Fibroblast of villous mesenchyme (primary cell): Measurements from ENCODE around the gene GPHN. TPM values are rescaled to one million over a fixed set of nuclear protein-coding genes. Genes with fewer than 3 reads are reported as not detected.
A peak's percentile ranks its signal among the peaks of the same experiment; 100 is the strongest.

Experiments
- DNase-seq: peaks from one replicate; pipeline ENCODE4 v3.0.0-alpha.2; 2010; ENCODE audit warnings: low read depth
- H3K4me3 ChIP-seq: 2 replicates; pipeline ENCODE4 v1.5.1; 2011; ENCODE audit warnings: low read depth, mild to moderate bottlenecking, low read length
- CTCF ChIP-seq: IDR thresholded peaks from 2 replicates; pipeline ENCODE4 v1.5.1; 2012; ENCODE audit warnings: low read depth, mild to moderate bottlenecking, low read length; ENCODE audit not compliant: insufficient read depth
- total RNA-seq: library from RNA; depleted of rRNA; stranded (reverse); fragments of >200 nt; gene quantifications from 2 replicates; pipeline ENCODE4 v1.2.3, GENCODE V29; 2012

Gene GPHN
- total RNA-seq, 1 donor = 9.1 TPM

DNA sequence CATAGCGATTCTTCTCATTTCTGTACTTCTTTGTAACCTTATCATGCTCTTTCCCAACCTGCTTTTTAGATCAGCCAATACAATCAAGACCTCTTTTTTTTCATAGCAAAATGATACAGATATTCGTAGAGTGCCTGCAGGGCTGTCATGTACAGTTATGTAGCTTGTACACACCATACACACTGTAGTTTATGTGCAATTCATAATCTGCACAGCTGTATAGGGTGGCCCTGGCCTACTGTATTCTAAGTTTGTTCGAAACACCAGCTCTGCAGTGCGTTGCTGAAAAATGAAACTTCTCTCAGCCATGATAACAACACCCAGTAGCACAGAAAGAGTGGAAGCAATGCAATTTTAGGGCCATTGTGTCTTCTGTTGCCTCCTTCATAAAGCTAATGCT lies 717.6 kb downstream of the GPHN start:
- no peak for TF ChIP-seq CTCF
- no peak overlapping the region for H3K4me3 ChIP-seq
- no peak for DNase-seq

DNA sequence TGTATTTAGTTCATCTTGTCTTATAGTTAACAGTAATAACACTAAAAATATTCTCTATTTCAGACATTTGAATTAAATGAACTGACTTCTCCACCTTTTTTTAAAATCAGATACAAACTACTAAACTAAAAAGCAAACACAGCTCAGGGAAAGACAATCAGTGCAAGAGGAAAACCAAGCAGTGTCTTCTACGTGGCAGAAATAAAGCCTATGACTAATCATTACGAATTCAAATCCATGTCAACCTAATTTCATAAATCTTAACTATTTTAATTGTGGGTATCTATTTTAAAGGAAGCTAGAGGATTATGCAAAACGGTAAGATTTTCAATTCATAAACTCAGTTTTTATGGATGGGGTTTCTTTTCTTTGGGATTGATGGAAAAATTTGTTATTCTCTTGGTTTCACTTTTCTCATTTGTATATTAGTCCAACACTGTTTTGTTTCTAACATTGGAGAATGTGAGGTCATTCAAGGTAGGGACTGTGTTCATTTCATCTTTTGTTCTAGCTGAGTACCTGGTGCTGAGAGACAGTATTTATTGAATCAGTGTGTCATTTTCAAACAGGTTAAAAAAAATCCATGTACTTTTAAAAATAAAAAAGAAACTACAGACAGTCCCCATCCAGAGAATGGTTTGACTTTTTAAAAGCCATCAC lies 720.5 kb downstream of the GPHN start:
- H3K4me3 ChIP-seq = peak overlapping the region; percentile 28
- DNase-seq = peak; percentile 38
- no peak for TF ChIP-seq CTCF

Other genes with a start within 250 kb of the GPHN start
- not detected in 2 replicates for gene CCDC196, start 21.8 kb upstream of the GPHN start, total RNA-seq